Activated CD8-positive, alpha-beta memory T cell treated with anti-CD3 and anti-CD28 coated beads for 4 hours (primary cell): ENCODE measurements around the gene GLI1.
A peak's percentile ranks its signal among the peaks of the same experiment; 100 is the strongest.
"Not testable (repeated sequence)": the region's sequence is repeated elsewhere in the genome, so short reads cannot be mapped to it uniquely, and the experiment has no call there.

Experiments used
- DNase-seq, 2 donors: peaks; one replicate each; pipeline ENCODE4 v3.0.0-alpha.2; 2020; ENCODE audit warnings: low read depth in 2 of 2

The GLI1 gene

DNA sequence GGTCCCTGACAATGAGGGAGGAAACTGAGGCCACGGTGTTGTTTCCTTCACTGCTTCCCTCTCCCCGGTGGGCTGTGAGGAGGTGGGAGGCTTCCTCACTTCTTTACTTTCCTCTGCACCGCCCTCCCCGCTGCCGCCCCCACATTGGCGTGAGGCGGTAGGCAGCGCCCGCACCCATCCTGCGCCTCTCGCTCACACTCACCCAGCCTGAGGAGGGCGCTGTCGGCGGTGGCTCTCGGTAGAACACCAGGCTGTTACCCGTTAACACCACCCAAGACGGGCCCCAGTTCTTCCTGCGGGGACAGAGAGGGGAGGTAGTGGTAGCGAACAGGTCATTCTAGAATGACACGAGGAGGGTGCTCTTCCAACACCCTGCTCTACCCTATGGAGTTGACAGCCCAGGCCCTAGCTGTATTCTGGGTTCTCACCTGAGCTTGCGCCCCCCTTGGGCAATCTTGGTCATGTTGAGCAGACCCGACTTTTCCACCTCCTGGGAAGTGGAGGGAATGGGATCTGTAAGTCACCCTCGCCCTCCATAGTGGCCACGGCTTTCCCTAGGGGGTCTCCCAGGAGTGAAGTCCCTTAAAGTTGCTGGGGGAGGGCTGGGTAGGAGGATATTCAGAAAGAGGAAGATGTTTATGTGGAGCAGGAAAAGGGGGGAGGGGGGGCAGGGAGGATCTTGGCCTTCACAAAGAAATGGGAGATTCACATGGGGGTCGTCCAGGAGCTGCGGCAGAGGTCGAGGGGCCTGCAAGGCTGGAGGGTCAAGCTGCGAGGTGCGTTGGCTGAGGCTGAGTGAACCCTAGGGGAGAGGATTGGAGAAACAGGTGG lies 16.8 kb downstream of the GLI1 start:
- no peak for DNase-seq

- no peak for DNase-seq
Measured at GRCh38 chr12:57476993-57477709, 17.6 kb downstream of the GLI1 start.

- peak in 1 of 2 donors; percentile 27 for DNase-seq
Measured at GRCh38 chr12:57477710-57478681, 18.4 kb downstream of the GLI1 start.

DNA sequence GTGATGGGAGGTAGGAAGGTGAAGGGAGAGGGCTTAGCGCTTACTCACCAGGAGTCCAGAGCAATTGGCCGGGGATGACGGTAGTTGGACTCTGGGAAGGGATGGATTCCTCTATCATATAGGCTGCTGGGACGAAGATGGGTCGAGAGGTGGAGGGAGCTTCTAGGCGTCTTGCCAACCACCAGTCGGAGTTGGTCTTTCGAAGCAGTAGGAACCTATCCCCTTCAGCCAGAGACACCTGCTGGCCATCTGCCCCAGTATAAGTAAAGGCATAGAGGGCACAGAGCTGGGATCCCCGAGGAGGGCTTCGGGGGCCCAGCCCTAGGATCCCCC lies 19.4 kb downstream of the GLI1 start:
- no peak for DNase-seq

- DNase-seq, result peak in 1 of 2 donors; percentile 48
Measured at GRCh38 chr12:57479376-57480115, 20.0 kb downstream of the GLI1 start, which contains the start of gene ARHGAP9. Gene ARHGAP9 (minus strand): TSS chr12:57479866. CDS start chr12:57479406, 460 bp downstream.

GRCh38 chr12:57481671-57482070 lies 22.1 kb downstream of the GLI1 start:
- DNase-seq, result no peak

DNA sequence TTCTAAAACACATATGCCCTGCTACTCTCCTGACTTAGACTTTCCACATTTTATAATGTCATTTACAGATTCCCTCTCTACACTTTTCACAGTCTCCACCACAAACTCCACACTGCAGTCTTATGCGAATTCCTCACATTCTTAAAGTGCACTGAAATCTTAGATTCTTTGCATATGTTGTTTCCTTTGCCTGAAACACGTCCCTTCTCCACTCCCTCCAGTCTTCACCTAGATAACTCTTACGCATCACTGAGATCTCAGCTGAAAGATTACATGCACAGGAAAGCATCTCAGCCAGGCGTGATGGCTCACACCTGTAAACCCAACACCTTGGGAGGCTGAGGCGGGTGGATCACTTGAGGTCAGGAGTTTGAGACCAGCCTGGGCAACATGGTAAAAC lies 23.9 kb downstream of the GLI1 start:
- DNase-seq, result no peak

DNA sequence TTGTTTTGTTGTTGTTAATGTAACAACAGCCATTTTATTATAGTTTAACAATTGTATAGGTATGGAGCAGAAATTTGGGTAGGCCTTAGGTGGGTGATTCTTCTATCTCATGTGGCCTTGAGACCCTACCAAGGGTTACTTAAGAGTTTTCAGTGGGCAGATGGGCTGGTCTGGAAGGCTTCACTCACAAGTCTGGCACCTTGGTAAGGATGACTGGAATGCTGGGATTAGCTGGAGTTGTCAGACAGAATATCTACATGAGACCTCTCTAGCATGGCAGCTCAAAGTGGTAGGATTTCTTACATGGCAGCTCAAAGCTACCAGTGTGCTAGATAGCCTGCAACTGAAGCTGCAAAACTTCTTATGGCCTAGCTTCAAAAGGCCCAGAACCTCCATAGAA lies 26.1 kb downstream of the GLI1 start:
- no peak for DNase-seq

DNA sequence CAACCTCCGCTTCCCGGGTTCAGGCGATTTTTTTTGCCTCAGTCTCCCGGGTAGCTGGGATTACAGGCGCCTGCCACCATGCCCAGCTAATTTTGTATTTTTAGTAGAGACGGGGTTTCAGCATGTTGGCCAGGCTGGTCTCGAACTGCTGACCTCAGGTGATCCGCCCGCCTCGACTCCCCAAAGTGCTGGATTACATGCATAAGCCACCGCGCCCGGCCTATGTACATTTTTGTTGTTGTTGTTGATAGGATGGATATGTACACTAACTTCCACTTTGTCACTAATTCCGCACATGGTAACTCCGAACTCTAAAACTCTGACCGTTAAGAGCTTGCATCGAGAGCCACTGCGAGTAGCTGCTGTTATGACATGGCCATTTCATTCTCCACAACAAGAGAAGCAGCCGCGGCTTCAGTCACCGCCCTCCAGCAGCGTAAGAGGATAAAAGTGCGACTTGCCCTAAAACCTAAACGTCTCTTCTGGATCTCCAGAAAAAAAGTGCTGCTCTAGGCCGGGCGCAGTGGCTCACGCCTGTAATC lies 27.5 kb downstream of the GLI1 start:
- no peak for DNase-seq

GRCh38 chr12:57487597-57488401 lies 28.2 kb downstream of the GLI1 start, which contains the start of gene MARS1:
Gene MARS1 (plus strand): TSS chr12:57488068. CDS start chr12:57488091, 23 bp downstream.
- DNase-seq, result peak; percentile 85 to 88

GRCh38 chr12:57488402-57489156 lies 29.0 kb downstream of the GLI1 start:
- DNase-seq, result no peak

- DNase-seq, result no peak
Measured at GRCh38 chr12:57489157-57489641, 29.6 kb downstream of the GLI1 start.

- DNase-seq, result no peak
Measured at GRCh38 chr12:57490126-57490525, 30.5 kb downstream of the GLI1 start.

- no peak for DNase-seq
Measured at GRCh38 chr12:57491393-57492280, 32.1 kb downstream of the GLI1 start.

- not testable (repeated sequence) for DNase-seq
Measured at GRCh38 chr12:57495051-57495701, 35.6 kb downstream of the GLI1 start.

DNA sequence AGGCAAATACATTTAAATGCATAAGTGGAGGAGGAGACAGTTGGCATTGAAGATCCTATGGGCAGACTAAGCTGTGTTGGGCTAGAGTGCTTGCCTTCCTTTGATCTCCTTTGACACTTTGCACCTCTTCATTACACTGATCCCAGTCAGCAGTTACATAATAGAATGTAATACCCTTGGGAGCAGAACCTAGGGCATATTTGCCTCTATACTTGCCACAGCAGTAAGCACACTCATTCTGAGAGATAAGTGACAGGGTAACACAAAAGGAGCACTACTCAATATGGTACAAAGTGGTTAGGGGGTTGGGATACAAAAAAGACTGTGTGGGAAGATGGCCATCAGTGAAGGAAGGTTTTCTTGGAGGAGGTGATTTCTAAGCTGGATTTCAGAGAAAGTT lies 37.2 kb downstream of the GLI1 start:
- no peak for DNase-seq
